HG03060 (cell line): Measurements from ENCODE around the gene CCDC110.
"Not testable (repeated sequence)": the region's sequence is repeated elsewhere in the genome, so short reads cannot be mapped to it uniquely, and the experiment has no call there.

ENCODE experiments used
- ATAC-seq: cut with Tn5 transposase; IDR thresholded peaks from one replicate; pipeline ENCODE4 v1.9.1; 2021; ENCODE audit warnings: low read depth, moderate number of reproducible peaks; ENCODE audit not compliant: unreplicated experiment

CCDC110 gene

DNA sequence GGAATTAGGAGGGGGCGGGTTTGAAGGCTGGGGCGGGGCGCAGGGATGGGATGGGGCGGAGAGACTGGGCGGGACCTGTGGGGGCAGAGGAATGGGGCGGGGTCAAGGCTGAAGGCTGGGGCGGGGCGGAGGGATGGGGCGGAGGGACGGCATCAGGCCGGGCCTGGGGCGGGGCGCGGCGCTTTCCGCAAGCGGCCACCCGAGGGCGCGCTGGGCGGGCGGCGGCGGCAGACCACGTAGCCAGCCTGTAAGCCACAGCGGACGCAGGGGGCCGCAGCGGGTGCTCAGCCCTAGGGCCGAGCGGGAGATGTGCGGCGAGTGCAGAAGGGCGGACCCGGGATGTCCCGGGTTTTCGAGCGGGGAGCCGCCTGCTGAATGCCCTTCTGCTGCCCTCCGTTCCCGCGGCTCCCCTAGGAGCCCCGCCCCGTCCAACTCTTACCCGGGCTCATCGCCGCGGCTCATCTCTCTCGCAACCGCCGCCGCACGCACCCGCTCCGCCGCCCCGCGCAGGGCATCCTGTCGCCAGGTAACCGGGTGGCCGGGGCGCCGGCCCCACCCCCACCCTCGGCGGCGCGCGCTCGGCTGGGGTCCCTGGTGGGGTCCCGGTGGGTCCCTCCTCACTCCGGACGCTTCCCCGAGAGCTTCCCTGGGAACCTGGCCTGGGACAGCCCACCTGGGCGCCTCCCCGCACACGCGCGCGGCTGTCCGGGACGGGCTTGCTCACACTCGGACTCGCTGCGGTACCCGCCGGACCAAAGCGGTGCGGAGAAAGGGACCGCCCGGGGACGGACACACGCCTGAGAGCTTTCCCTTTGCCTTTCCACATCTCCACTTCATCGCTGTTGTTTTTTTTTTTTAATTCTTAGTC is at the start of gene CCDC110:
Gene CCDC110, minus strand, starts transcription at position 499 of the 868 bp plus-strand sequence. Its CDS starts 50 bp downstream, at position 449.
- ATAC-seq, result peak; percentile 61

DNA sequence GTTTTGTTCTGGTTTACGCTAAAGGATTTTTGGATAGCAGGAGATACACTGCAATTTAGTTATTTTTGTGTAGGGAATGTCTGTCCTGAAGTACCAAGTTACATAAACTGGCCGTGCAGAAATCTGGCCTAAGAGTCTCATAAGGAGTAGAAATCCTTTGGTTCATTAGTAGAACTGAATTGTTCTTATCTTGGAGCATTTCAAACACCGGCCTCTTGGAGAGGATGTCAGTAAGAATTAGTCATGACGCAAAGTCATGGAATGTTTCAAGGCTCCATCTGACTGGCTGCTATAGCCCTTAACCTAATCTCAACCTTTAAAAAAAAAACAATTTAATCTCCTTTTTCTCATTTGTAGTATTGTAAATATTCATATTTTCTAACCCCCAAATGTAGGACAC is 48.6 kb upstream of the CCDC110 start:
- ATAC-seq, result no peak

DNA sequence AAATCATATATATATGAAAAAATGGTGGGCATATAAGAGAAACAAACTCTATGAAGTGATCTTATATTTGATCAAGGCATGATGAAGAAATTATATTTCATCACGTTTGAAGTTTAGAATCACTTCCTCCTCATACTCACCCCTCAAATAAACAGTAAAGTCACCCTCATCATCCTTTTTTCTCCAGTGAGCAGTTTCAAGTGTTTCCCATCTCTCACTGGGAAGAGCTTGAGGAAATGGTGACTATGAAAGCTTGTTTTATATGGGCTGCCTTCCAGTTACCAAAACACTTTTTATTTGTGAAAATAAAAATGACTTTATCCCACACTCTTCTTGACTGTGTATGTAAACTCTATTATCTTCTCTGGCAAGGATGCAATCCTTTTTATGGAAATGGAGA is 47.0 kb upstream of the CCDC110 start:
- ATAC-seq, result no peak

DNA sequence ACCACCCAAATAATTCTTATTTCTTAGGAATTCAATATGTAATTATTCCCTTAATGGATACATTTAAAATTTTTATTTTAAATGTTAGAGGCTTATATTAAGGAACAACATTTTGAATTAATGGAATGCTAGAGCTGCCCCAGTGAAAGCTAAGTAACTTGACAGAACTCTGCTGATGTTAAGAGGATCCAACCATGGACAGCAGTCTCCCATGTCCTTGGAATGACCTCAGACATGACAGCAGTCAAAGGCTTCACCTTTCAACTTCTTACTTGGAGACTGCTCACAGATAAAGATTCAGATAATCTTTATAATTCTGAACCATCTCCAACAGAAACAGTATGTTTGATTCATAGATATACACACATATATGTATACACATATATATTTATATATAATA is 46.5 kb upstream of the CCDC110 start:
- ATAC-seq, result no peak

DNA sequence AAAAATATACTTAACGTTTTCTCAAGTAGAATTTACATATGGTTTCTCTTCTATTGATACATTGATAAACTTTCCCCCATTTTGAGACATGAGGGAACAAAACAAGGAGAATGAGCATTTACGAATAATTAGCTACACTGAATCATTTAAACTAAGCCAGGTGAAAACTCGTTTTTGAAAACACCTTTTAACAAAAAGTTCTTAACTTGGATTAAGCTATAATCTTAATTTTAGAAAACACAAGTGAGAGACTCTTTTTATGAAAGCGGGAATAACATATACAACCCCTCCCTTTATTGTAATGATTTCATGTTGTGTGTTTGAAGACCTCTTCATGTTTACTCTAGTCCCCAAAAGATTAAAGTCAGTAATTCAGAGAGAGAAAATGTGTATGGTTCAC is 43.7 kb upstream of the CCDC110 start:
- no peak for ATAC-seq

DNA sequence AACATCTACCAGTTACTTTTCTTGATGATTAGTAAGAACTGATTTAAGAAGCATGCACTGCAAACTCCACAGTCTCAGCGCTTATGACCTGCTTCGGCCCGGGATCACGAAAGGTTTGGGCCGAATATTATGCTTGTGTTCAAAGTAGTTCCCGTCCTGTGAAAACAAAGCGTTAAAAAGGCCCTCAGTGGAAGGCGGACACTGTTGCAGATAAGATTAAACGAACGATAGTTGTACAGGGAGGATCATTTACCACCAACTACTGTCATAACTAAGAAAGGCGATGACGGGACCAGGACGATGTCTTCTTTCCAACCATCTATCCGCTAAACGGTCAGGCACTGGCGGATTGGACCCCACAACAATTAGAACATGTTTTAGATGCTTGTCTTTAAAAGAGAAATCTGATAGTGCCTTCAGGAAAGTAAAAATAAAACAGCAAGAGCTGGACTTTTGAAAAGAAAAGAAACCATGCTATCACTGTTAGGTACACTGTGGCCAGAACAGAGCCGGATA is 42.7 kb upstream of the CCDC110 start:
- no peak for ATAC-seq

DNA sequence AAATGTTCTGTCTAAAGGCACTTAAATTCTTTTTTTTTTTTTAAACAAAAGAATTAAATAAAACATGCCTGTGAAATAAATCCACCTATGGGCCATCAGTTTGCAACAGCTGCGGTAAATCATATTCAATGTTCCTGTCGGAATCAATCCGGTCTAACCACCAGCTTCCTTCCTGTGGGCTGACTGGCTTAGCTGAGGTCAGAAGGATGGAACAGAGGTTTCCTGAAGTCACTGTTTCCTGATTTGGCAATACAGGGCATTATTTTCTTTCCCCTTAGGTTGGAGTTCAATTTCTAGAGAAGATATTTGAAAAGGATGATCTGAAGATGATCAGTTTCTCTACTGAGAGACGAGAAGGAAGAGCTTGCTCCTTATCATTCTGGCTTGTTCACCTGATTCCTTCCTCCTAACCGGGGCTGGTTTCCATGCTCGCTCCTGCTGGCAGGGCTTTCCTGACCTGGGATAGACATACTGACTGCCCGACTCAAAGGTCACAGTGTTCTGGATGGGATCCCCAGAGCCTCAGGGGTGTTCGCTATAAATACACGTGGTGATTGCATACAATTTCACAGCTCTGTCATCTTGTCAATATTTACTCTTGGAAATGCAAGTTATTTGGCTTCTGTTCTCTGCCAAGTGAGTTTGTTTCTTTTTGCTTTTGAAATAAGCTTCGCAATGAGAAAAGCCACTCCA is 42.1 kb upstream of the CCDC110 start:
- no peak for ATAC-seq

DNA sequence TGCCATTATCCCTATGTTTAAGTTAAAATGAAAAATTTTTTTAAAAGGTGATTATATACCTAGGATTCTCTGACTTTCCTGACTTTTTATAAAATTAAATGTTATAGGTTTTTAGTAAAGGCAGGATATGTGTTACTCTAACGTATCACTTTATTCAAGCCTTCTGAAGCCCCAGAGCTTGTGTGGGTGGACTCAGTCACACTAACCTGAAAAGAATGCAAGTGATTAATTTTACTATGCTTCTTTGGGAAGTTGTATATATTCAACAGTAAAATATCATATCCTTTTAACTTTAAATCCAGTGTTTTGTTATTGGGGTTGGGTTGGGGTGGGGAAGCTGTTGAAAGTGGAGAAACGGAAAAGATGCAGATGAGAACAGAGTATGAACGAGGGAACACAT is 41.0 kb upstream of the CCDC110 start:
- no peak for ATAC-seq

DNA sequence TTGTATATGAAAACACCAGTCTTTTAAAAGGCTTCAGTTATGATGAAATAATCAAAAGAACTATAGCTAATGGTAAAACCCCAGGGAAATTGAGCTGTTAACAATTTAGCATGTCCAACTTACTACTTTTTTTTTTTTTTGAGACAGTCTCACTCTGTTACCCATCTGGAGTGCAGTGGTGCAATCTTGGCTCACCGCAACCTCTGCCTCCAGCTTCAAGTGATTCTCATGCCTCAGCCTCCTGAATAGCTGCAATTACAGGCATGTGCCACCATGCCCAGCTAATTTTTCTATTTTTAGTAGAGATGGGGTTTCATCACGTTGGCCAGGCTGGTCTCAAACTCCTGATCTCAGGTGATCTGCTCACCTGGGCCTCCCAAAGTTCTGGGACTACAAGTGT is 39.7 kb upstream of the CCDC110 start:
- not testable (repeated sequence) for ATAC-seq

DNA sequence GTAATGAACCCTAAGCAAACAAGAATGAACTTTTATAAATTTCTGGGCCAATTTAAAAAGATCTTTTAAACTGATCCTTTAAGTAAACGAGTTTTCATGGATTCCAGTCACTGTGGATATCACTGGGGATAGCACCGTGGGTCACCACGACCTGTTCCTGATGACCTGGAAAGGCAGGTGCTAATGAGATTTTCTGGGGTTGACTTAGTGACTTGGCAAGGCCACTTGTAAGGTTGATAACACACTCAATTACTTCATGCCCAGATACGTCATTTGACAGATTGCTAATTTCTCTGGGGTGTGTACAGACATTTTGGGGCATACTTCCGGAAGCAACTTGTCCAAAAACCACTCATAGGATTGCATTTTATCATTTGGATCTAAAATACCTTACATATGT is 39.3 kb upstream of the CCDC110 start:
- no peak for ATAC-seq

DNA sequence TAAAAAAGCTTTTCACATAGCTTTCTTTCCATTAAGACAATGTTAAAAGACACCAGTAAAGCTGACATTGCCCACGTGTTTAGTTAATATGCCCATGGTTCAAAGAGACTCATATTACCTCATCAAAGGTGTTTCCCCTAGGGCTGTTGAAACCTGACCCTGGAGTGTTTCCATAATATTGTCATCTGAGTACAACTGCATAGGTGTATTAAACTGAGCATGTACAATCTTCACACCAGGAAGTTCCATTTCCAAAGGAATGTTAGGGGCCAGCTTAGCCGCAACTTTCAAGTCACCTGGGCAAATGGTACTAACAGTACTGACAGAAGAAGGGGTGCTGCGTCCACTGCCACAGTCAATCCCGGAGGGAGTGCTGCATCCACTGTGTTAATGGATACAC is 36.6 kb upstream of the CCDC110 start:
- ATAC-seq, result no peak

DNA sequence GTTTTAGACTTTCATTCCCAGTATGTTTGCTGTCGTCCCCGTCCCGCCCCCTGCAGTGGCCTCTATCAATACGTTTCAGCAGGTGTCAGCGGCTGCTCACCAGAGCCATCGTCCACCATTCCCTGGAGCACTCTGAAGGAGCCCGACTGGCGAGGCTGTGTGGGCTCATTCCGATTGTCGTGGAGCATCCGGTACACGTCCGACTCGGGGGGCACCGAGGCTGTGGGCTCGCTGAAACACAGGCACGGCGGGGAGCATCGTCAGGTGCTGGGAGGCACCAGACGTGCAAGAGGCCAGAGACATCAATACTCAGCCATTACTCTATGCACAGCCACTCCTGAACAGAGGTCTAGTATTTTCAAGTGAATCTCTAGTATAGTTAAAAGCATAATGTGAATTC is 34.9 kb upstream of the CCDC110 start:
- ATAC-seq, result no peak

DNA sequence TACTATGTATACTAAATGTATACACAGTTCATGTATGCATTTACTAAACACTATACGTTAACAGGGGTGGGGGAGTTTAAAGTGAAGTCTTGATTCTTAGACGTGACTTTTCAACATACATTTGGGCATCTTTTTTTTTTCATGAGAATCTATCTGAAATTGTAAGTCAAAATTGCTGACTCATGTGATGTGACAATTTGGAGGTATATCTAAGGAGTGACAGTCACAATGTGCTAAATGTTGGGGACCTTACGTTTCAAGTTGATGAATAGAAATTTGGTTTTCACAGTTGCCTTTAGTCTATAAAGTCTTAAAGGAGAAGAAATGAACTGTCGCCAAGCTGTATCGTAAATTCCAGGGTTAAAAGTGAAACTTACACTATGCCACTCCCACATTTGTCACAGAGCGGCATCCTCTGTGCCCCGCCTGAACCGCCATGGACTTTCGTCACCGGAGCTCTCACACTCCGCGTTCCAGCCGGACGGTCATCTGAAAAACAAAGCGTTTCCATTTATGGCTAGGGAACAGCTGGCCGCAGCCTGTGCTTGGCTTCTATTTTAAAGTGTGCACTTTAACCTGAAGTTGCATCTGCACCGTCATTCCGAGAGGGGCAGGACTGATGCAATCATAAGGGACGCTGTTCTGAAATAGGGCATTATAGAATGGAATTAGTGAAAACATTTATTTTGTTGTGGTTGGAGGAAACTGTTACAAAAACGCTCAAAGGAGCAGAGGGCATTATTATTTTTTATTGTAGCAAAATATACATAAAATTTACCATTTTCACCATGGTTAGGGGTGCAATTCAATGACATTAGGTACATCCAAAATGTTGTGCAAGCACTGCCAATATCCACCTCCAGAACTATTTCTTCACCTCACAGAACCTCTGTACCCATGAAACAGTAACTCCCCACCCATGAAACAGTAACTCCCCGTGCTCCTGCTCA is 32.8 kb upstream of the CCDC110 start:
- ATAC-seq, result no peak

DNA sequence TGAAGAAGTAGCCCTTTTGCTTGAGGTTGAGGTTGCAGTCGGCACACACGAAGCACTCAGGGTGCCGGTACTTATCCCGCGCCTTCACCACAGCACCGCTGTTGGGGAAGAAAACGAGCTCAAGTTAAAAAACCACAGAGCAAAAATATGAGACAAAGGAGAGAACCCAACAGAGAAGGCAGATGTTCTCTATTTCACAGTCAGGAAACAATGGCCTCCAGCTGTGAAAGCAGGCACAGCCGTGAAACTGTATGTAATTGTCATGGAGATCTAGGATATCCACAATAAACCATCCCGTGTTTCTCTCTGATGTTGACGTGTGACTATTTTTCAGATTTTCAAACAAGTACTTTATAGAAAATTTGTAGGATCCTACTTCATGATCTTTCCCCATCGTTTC is 30.9 kb upstream of the CCDC110 start:
- no peak for ATAC-seq

DNA sequence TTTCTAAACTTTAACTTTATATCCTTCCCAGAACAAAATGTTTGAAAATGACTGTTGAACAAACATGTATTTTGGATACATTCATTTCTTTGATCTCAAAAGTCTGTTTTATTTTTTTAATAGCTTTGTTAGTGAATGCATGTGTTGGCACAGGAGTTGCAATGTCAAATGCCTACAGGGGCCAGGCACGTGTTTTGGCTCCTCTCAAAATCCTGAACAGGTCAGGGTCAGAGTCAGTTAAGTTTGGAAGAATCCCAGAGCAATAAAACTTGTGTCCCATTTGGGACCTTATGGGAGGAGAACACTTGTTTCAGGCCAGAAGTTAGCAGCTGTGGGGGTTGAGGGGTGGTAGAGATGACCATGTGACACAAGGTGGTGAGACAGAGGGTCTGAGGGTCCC is 29.0 kb upstream of the CCDC110 start:
- ATAC-seq, result no peak

DNA sequence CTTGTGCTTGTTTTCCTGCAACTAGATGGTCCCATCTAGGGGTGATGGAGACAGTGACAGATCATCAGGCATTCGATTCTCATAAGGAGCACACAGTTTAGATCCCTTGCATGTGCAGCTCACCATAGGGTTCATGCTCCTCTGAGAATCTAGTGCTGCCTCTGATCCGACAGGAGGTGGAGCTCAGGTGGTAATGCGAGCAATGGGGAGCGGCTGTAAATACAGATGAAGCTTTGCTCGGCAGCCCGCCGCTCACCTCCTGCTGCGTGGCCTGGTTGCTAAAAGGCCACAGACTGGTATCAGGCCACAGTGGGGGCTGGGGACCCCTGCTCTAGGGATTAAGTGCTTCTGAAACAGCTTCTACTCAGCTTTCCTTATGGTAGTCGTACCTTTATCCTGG is 28.5 kb upstream of the CCDC110 start:
- no peak for ATAC-seq

DNA sequence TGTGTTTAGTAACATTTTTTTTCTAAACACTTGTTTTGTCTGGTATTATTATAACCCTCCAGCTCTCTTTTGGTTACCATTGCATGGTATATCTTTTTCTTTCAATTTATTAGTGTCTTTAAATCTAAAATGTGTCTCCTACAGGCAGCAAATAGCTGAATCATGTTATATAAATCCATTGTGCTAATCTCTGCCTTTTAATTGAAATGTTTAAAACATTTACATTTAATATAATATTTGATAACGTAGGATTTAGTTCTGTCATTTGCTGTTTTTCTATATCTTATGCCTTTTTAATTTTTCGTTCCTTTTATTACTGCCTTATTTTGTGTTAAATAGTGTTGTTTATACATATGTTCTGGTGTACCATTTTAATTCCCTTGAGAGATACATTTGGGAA is 17.1 kb upstream of the CCDC110 start:
- no peak for ATAC-seq

DNA sequence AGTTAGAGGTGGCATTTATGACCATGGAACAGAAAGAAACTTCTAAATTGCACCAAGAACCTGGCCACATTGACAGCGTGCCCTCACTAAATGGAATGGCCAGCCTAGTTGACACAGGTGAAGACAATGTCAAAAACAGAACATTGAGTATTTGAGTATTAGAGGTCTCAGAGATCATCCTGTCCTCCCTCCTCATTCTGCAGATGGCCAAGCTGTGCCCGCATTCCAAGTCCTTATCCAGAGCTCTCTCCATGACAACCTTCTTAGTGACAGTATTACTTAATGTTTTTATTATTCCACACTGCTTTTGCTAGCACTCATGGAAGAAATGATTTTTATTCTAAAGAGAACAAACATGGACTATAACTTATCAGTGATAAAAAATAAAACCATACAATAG is 9.9 kb upstream of the CCDC110 start:
- no peak for ATAC-seq

DNA sequence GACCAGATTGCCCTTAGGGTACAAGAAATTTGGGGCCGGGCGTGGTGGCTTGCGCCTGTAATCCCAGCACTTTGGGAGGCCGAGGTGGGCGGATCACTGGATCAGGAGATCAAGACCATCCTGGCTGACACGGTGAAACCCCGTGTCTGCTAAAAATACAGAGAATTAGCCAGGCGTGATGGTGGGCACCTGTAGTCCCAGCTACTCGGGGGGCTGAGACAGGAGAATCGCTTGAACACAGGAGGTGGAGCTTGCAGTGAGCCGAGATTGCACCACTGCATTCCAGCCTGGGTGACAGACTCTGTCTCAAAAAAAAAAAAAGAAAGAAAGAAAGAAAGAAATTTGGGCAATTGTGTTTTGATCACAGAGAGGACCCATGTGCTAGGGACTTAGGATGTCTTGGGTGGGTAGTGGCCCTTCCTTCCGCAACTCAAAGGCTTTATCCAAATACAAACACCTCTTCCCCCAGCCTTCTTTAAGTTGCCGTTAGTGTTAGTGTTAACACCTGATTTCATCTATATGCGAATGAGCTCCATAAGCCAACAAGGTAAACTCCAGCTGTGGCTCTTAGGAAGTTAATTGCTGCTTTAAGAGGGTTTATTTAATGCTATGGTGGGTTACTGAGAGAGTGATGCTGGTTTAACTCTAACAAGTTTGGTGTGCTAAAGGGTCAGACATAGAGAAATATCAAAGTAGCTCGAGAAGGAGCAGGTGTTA is 8.6 kb upstream of the CCDC110 start:
- ATAC-seq, result no peak

DNA sequence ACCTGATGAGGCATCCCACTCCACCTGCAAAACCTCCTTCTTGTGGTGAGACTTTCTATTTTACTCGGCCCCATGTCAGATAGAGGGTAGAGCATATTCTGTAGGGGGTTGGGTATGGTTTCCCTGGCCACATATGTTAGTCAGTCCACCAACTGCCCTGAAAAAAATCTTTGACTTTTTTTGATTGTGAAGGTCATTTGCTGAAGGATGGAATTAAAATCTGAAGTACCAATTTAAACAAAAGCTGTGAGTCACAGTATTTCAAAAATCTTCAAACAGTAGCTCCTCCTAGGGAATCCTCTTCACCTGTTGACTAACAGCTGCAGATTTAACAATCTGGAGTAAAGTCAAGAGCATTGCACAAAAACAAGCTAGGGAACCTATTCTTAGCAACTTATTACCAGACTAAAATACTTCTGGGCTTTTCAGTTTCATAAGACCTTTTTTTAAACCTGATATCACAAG is 8.0 kb upstream of the CCDC110 start:
- peak; percentile 97 for ATAC-seq
